ENCODE results near the gene DYNC2I2. TPM values are rescaled to one million over a fixed set of nuclear protein-coding genes. Genes with fewer than 3 reads are reported as not detected.

The DYNC2I2 gene
- total RNA-seq, 1 donor from 2014 or later: 83.4 TPM

DNA sequence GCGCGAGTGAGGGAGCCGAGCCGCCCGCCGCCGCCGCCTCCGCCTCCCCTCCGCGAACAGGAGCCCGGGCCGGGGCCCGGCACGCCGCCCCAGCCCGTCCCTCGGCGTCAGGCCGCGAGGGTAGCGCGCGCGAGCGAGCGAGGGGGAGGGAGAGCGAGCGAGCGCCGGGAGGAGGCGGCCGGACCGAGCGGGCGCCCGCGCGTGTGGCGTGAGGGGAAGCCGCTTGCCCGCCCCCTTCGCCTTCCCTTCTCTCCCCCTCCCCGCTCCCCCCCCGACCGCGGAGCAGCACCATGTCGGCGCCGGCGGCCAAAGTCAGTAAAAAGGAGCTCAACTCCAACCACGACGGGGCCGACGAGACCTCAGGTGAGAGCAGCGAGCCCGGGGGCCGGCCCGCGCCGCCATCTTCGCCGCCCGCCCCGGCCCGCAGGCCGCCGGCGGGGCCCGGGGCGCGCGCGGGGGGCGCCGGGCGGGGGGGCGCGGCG is 32.7 kb upstream of the DYNC2I2 start:
- DNase-seq (ENCODE audit: low spot score, unreplicated experiment): no peak
- Mint-ChIP-seq H3K36me3 (ENCODE audit: insufficient read depth) (peaks cover 22% of the 10 kb centered on the region), H3K27me3 (no peaks in the 10 kb centered on the region), H3K4me1 (ENCODE audit: low read depth) (peaks cover 37% of the 10 kb centered on the region), H3K4me3 (ENCODE audit: low read depth) (peak overlapping the region; percentile 60), H3K9me3 (ENCODE audit: low read depth) (no peaks in the 10 kb centered on the region), H3K27ac (no peak overlapping the region)
- TF ChIP-seq, protein P1, sequence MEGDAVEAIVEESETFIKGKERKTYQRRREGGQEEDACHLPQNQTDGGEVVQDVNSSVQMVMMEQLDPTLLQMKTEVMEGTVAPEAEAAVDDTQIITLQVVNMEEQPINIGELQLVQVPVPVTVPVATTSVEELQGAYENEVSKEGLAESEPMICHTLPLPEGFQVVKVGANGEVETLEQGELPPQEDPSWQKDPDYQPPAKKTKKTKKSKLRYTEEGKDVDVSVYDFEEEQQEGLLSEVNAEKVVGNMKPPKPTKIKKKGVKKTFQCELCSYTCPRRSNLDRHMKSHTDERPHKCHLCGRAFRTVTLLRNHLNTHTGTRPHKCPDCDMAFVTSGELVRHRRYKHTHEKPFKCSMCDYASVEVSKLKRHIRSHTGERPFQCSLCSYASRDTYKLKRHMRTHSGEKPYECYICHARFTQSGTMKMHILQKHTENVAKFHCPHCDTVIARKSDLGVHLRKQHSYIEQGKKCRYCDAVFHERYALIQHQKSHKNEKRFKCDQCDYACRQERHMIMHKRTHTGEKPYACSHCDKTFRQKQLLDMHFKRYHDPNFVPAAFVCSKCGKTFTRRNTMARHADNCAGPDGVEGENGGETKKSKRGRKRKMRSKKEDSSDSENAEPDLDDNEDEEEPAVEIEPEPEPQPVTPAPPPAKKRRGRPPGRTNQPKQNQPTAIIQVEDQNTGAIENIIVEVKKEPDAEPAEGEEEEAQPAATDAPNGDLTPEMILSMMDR (IDR thresholded peaks at IDR 0.05; ENCODE audit: unreplicated experiment): no peak

DNA sequence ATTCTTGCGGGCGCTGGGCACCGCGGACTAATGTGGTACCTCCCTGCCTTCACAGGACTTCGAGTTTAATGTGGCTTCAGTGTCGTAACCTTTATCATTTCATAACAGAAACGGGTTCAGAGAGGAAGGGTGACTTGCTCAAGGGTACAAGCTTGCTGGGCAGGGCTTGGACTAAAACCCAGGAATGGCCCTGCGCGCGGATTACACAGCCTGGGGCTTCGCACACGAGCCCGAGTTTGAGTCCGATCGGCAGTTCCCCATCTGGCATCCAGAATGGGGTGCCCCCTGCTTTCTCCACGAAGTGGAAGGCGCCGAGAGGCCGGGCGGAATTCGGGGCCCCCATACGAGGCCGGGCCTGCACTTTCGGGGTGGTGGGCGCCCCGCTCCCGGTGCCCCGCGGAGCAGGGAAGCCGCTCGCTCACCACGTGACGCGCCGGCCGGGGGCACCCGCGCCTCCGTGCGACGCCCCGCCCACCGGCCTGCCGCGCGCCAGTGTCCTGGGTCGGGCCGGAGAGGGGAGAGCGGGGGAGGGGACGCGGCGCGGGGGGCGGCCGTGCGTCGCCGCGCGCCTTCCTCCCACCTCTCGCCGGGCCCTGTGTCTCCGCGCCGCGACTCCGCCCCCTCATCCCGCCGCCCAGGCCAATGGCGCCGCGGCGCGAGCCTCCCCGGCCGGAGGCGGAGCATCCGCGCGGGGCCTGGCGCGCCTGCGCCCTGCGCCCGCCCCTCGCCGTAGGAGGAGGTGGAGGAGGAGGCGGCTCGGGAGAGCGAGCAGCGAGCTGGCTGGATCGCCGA is 32.0 kb upstream of the DYNC2I2 start, which contains the start of gene SET:
Gene SET (plus strand): TSS at position 722 of the 792 bp plus-strand sequence. CDS start 361 bp downstream, outside the sequence.
- Mint-ChIP-seq H3K36me3 (ENCODE audit: insufficient read depth) (peaks cover 20% of the 10 kb centered on the region), H3K4me3 (ENCODE audit: low read depth) (peak within 1 kb of the TSS; percentile 99), H3K9me3 (ENCODE audit: low read depth) (no peaks in the 10 kb centered on the region), H3K4me1 (ENCODE audit: low read depth) (peaks cover 40% of the 10 kb centered on the region), H3K27ac (peak within 1 kb of the TSS; percentile 95), H3K27me3 (no peaks in the 10 kb centered on the region)
- TF ChIP-seq, protein P1 (IDR thresholded peaks at IDR 0.05; ENCODE audit: unreplicated experiment): no peak
- peak; percentile 94 for DNase-seq (ENCODE audit: low spot score, unreplicated experiment)

DNA sequence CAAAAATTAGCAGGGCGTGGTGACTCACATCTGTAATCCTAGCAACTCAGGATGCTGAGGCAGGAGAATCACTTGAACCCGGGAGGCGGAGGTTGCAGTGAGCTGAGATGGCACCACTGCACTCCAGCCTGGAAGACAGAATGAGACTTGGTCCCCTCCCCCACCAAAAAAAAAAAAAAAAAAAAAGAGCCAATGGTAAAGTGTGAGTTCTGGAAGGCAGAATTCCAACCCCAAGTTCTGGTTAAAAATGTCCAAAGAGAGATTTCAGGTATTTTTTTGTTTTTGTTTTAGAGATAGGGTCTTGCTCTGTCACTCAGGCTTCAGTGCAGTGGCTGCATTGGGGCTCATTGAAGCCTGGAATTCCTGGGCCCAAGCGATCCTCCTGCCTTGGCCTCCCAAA is 30.8 kb upstream of the DYNC2I2 start:
- peaks cover 14% of the 10 kb centered on the region for H3K36me3 Mint-ChIP-seq (ENCODE audit: insufficient read depth)
- no peak overlapping the region for H3K27ac Mint-ChIP-seq
- H3K4me1 Mint-ChIP-seq (ENCODE audit: low read depth): peaks cover 45% of the 10 kb centered on the region

DNA sequence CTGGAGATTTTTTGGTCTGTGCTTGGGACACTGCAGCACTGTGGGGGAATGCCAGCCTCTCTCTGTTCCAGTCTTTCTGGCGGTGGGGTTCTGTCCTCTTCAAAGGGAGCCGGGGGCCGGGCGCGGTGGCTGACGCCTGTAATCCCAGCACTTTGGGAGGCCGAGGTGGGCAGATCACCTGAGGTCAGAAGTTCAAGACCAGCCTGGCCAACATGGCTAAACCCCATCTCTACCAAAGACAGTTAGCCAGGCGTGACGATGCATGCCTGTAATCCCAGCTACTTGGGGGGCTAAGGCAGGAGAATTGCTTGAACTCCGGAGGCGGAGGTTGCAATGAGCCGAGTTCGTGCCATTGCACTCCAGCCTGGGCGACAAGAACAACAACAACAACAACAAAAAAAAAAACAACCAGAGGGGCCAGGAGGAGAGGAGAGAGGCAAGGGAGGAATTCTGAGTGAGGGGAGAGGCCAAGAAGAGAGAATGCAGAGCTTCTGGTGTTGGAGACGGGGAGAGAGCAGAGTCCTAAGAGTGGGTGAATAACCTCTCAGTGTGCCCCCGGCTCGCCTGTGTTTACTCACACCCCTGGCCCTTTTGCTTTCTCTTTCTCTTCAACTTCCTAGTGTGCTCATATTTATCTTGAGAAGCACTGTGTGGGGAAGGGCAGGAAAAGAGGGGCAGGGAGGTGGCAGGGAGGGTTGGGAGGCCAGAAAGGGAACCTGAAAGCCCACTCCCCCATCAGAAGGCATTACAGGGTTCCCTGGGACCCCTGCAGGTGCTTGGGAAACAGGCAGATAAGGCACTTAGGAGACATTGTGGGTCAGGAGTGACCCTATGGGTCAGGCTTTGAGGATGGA is 29.2 kb upstream of the DYNC2I2 start:
- H3K4me3 Mint-ChIP-seq (ENCODE audit: low read depth): peak overlapping the region; percentile 39
- H3K36me3 Mint-ChIP-seq (ENCODE audit: insufficient read depth): peaks cover 4% of the 10 kb centered on the region
- TF ChIP-seq, protein P1 (IDR thresholded peaks at IDR 0.05; ENCODE audit: unreplicated experiment): no peak
- H3K27ac Mint-ChIP-seq: peak overlapping the region; percentile 81
- no peaks in the 10 kb centered on the region for H3K9me3 Mint-ChIP-seq (ENCODE audit: low read depth)
- H3K4me1 Mint-ChIP-seq (ENCODE audit: low read depth): peaks cover 35% of the 10 kb centered on the region
- H3K27me3 Mint-ChIP-seq: no peaks in the 10 kb centered on the region
- DNase-seq (ENCODE audit: low spot score, unreplicated experiment): no peak

More for the DNA sequence above, 30.8 kb upstream of the DYNC2I2 start:
- TF ChIP-seq, protein P1 (IDR thresholded peaks at IDR 0.05; ENCODE audit: unreplicated experiment): no peak
- peak overlapping the region; percentile 21 for H3K4me3 Mint-ChIP-seq (ENCODE audit: low read depth)
- DNase-seq (ENCODE audit: low spot score, unreplicated experiment): no peak
- H3K27me3 Mint-ChIP-seq: no peaks in the 10 kb centered on the region
- H3K9me3 Mint-ChIP-seq (ENCODE audit: low read depth): no peaks in the 10 kb centered on the region

All from progenitor cell of endocrine pancreas (in vitro differentiated cells).